ENCODE measurements around the gene LITAFD.
"Not testable (repeated sequence)": the region's sequence is repeated elsewhere in the genome, so short reads cannot be mapped to it uniquely, and the experiment has no call there.

The LITAFD gene

DNA sequence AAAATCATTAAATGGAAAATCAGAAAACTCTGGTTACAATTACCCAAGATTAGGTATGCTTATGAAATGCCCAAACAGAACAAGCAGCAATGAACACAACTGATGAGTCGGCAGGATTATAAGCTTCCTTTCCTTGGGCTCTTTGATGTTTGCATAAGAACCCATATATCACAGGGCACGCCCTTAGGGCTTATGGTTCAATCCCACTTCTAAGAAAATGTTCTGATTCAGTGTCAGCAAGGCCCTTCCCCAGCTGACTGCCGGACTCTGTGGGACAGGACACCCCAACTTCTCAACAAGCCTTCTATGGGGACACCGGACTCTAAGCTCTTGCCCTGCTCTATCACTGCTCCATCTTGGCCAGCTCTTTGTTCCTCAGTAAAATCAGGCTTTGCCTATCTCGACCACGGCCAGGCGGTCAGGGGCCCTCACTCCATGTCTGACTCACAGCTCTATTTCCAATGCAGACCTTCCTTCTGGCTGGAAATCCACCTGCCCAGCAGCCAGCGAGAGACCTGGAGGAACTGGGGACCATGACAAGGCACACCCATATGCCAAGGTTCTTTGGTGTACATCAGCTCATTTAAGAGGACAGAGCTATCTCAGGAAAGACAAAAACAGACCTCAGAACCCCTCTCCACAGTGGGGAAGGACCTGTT lies 26.8 kb downstream of the LITAFD start:
- peaks cover 100% of the 10 kb centered on the region in 11 experiments for H3K36me3 ChIP-seq

DNA sequence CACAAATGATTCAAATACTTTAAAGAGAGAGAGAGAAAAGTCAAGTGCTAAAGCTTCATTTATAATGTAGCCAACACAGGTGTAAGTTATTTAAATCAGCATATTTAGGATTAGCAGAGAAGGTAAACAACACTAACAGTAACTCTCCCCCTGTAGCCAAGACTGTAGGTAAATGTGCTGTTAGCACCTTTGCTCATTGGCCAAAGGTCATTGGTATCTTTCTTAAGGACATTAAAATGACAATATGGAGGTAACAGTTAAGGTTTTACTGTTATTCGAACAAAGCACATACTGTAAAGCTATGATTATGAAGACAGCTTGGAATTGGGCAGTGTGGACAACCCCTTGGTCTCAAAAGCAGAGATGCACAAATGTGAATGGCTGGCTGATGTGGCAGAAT lies 28.7 kb downstream of the LITAFD start:
- Histone ChIP-seq H4K20me1 (peaks cover 73 to 100% (median 98%) of the 10 kb centered on the region in 11 experiments; a peak in 21 of 22 replicates), H3K4me1 (peaks cover 3 to 25% (median 14%) of the 10 kb centered on the region in 10 experiments; a peak in 17 of 20 replicates), H3K27me3 (no peaks in the 10 kb centered on the region), H3K4me3 (no peak overlapping the region), H3K36me3 (peaks cover 100% of the 10 kb centered on the region in 11 experiments), H3K9me3 (replicated peaks in 1 of 11) (no peaks in the 10 kb centered on the region), H3K27ac (no peak overlapping the region), H3K4me2 (no peak overlapping the region), H3K9ac (no peak overlapping the region)
- no peak for TF ChIP-seq Cebpa-rat (IDR thresholded peaks at IDR 0.05)

More for the DNA sequence above, 26.8 kb downstream of the LITAFD start:
- Histone ChIP-seq H4K20me1 (peaks cover 73 to 100% (median 100%) of the 10 kb centered on the region in 11 experiments; a peak in 21 of 22 replicates), H3K4me2 (peak overlapping the region in 3 of 11 experiments; percentile 18 to 30 (median 23); a peak in 3 of 22 replicates), H3K9me3 (replicated peaks in 1 of 11) (no peaks in the 10 kb centered on the region), H3K4me1 (peaks cover 3 to 25% (median 14%) of the 10 kb centered on the region in 10 experiments; a peak in 17 of 20 replicates), H3K9ac (no peak overlapping the region), H3K27me3 (no peaks in the 10 kb centered on the region), H3K4me3 (no peak overlapping the region), H3K27ac (peak overlapping the region in 2 of 11 experiments; percentile 8 to 39; a peak in 3 of 22 replicates)
- no peak for TF ChIP-seq Cebpa-rat (IDR thresholded peaks at IDR 0.05)

DNA sequence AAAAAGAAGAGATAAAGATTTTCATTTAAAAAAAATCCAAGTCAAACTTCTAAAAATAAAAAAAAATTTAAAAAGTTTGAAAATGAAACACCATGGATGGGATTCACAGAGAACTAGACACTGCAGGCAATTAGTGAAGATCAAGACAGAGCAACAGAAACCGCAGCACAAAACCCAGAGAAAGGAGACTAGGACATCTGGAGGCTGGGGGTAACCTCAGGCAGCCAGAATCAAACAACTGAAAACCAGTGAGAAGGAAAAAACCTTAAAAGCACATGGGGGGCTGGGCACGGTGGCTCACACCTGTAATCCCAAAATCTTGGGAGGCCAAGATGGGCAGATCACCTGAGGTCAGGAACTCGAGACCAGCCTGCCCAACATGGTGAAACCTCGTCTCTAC lies 30.6 kb downstream of the LITAFD start:
- Histone ChIP-seq H3K4me3 (no peak overlapping the region), H3K36me3 (peaks cover 98 to 100% (median 99%) of the 10 kb centered on the region in 11 experiments), H3K27me3 (no peaks in the 10 kb centered on the region), H3K4me2 (0 out of 22 replicates have a peak overlapping the region, but pooled peaks of 1 of the 11 experiments have one; percentile 10), H3K4me1 (peaks cover 3 to 25% (median 14%) of the 10 kb centered on the region in 10 experiments; a peak in 17 of 20 replicates), H3K27ac (no peak overlapping the region), H4K20me1 (peaks cover 70 to 100% (median 97%) of the 10 kb centered on the region in 11 experiments; a peak in 21 of 22 replicates), H3K9ac (no peak overlapping the region), H3K9me3 (replicated peaks in 1 of 11) (no peaks in the 10 kb centered on the region)
- no peak for TF ChIP-seq Cebpa-rat (IDR thresholded peaks at IDR 0.05)

DNA sequence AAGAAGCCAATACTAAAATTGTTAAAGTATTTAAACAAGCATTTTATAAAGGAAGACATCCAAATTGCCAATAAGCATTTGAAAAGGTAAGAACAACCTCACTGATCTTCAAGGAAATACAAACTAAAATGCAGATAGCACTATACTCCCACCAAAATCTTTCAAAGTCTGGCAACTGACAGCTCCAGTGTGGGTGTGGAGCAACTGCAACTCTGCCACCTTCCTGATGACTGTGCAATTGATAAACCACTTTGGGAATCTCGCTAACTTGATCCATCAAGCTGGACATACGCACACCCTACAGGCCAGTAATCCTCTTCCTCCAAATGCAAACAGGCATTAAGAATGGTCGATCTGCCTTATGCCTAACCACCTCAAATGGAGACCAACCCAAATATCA lies 31.9 kb downstream of the LITAFD start:
- peaks cover 3 to 17% (median 11%) of the 10 kb centered on the region in 10 experiments; a peak in 17 of 20 replicates for H3K4me1 ChIP-seq
- no peak overlapping the region for H3K4me2 ChIP-seq
- no peak overlapping the region for H3K9ac ChIP-seq
- H3K9me3 ChIP-seq (replicated peaks in 1 of 11): no peaks in the 10 kb centered on the region
- H3K27me3 ChIP-seq: no peaks in the 10 kb centered on the region
- no peak for TF ChIP-seq Cebpa-rat (IDR thresholded peaks at IDR 0.05)
- no peak overlapping the region for H3K4me3 ChIP-seq
- peaks cover 98 to 100% (median 99%) of the 10 kb centered on the region in 11 experiments for H3K36me3 ChIP-seq
- H4K20me1 ChIP-seq: peaks cover 70 to 99% (median 97%) of the 10 kb centered on the region in 11 experiments; a peak in 21 of 22 replicates
- H3K27ac ChIP-seq: no peak overlapping the region

DNA sequence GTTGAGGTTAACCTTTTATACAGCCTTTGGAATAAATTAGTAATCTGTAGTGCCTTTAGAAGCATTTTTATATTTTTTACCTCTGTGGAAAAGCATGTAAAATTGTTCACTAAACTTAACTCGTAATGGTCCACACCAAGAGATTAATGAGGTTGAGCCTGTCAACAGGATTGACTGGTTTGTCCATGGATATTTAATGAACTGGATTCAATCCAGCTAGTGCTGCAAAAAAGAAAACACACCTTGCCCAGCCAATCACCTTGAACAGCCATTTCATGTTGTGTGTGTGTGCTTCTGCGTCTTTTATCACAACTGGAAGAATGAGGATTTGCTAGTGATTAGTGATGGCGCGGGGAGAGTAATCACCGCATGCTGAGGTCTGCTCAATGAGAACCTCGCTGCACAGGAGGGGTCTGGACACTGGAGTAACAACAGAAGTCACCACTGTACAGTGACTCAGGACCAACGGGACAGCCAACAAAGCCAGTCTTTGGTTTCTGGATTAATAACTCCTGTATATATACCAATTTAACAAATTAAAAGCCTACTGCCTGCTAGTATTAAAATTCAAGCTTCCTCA lies 33.7 kb downstream of the LITAFD start:
- Histone ChIP-seq H3K4me2 (no peak overlapping the region), H3K4me3 (no peak overlapping the region), H3K36me3 (peaks cover 98 to 100% (median 99%) of the 10 kb centered on the region in 11 experiments), H3K4me1 (peaks cover 0 to 17% (median 4%) of the 10 kb centered on the region in 10 experiments; a peak in 10 of 20 replicates), H3K9ac (no peak overlapping the region), H4K20me1 (peaks cover 71 to 99% (median 97%) of the 10 kb centered on the region in 11 experiments; a peak in 21 of 22 replicates), H3K27me3 (no peaks in the 10 kb centered on the region), H3K9me3 (replicated peaks in 1 of 11) (no peaks in the 10 kb centered on the region), H3K27ac (no peak overlapping the region)
- no peak for TF ChIP-seq Cebpa-rat (IDR thresholded peaks at IDR 0.05)

DNA sequence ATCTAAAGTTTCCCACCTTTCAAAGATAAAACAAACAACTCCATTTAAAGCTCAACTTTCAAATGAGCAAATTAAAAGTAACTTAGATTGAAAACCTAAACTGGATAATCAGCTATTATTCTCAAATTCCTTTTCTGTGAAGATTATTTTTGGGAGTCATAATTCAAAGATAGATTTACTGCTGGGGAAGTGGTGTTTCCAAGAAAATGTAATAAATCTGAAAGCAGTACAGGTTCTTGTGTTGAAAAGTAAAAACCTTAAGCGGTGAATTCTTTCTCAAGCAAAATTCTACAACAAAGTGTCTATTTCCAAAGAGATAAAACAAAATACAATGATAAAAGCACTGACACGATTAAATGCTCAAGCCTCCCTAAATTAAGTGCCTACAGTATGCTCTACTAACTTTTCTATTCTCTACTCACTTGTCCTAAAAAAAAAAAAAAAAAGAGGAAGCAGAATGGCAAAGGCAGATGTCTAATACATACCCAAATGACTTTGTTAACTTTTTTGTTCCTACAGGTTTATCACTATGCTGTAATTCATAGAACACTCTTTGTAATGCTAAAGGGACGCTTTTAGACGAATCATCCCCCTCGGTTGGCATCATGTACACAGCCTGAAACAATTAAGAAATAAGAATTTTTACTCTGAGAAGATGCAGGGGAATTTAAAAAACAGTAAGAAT lies 34.5 kb downstream of the LITAFD start:
- Histone ChIP-seq H3K27me3 (no peaks in the 10 kb centered on the region), H3K9ac (no peak overlapping the region), H3K4me1 (peaks cover 0 to 13% (median 2%) of the 10 kb centered on the region in 10 experiments; a peak in 9 of 20 replicates), H3K36me3 (peaks cover 98 to 100% (median 99%) of the 10 kb centered on the region in 11 experiments), H3K4me3 (no peak overlapping the region), H4K20me1 (peaks cover 67 to 99% (median 95%) of the 10 kb centered on the region in 11 experiments; a peak in 21 of 22 replicates), H3K4me2 (no peak overlapping the region), H3K9me3 (replicated peaks in 1 of 11) (no peaks in the 10 kb centered on the region), H3K27ac (no peak overlapping the region)
- no peak for TF ChIP-seq Cebpa-rat (IDR thresholded peaks at IDR 0.05)

DNA sequence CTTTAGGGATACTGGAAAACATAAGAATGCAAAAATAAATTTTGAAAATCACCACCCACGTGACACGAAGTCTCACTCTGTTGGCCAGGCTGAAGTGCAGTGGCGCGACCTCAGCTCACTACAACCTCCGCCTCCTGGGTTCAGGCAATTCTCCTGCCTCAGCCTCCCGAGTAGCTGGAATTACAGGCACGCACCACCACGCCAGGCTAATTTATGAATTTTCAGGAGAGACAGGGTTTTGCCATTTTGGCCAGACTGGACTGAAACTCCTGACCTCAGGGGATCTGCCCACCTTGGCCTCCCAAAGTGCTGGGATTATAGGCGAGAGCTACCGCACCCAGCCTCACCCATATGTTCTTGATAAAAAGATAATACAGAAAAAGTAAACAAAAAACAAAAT lies 35.2 kb downstream of the LITAFD start:
- not testable (repeated sequence) for H3K27ac ChIP-seq

DNA sequence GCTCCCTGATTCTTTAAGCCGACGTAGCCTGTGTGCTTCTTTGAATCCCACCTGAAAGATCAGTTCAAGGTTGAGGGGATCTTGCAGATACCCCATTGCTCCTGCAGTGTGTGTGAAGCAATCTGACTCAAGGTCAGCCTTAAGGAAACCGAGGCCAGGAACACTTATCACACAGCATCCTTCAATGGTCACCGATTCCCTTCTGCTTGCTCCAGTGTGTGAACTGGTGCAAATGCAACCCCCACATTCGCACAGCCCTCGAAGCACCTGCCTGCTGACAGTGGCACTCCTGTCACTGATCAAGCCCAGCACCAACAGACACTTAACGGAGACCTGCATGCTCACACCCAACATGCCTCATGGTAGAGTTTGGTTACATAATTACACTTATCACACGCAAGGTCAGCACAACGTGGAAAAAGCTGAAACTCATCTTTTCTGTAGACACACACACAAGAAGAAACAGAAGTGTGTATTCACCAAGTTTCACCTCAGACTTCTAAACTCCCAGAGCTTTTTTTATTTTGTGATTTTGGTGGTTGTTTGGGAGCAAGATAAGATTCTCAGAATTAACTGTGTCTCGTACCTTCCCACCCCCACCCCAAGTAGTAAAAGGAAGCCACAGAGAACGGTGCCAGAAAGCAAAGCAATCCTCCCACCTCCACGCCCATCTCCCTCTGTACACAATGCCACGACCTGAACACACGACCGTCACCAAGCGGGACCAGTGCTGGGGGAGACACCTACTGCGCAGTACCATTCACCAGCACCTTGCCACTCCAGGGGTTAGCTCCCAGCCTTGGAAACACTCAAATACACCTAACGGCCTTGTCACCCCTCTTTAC lies 37.2 kb downstream of the LITAFD start:
- Histone ChIP-seq H3K27ac (no peak overlapping the region), H4K20me1 (peaks cover 68 to 99% (median 95%) of the 10 kb centered on the region in 11 experiments), H3K9ac (no peak overlapping the region)

More for the DNA sequence above, 35.2 kb downstream of the LITAFD start:
- Histone ChIP-seq H3K36me3 (peaks cover 98 to 100% (median 99%) of the 10 kb centered on the region in 11 experiments), H3K4me1 (peaks cover 0 to 13% (median 2%) of the 10 kb centered on the region in 10 experiments; a peak in 9 of 20 replicates), H4K20me1 (peaks cover 67 to 99% (median 95%) of the 10 kb centered on the region in 11 experiments; a peak in 21 of 22 replicates)
- not testable (repeated sequence) for H3K27me3 ChIP-seq; H3K9ac ChIP-seq; H3K9me3 ChIP-seq (replicated peaks in 1 of 11); H3K4me2 ChIP-seq; H3K4me3 ChIP-seq

More for the DNA sequence above, 37.2 kb downstream of the LITAFD start:
- no peak for TF ChIP-seq Cebpa-rat (IDR thresholded peaks at IDR 0.05)
- no peaks in the 10 kb centered on the region for H3K27me3 ChIP-seq
- no peaks in the 10 kb centered on the region for H3K9me3 ChIP-seq (replicated peaks in 1 of 11)
- H3K4me2 ChIP-seq: no peak overlapping the region
- peaks cover 0 to 3% (median under 1%) of the 10 kb centered on the region in 10 experiments; a peak in 2 of 20 replicates for H3K4me1 ChIP-seq
- no peak overlapping the region for H3K4me3 ChIP-seq
- H3K36me3 ChIP-seq: peaks cover 98 to 100% (median 99%) of the 10 kb centered on the region in 11 experiments

Data from BLaER1 treated with 17β-estradiol and CSF1 and Interleukin-3, amounts not matched to agents 10 nM and 100 nM (cell line).